Pancreas (tissue), 10 donors: ENCODE data around the gene FKBP1A. TPM values are rescaled to one million over a fixed set of nuclear protein-coding genes. Genes with fewer than 3 reads are reported as not detected.

Experiments
- ATAC-seq, 4 donors: fragments of 200-7000 bp; cut with Tn5 transposase; one replicate each; pipeline versions ENCODE4 v1.8.0 to v1.9.1; 2020; ENCODE audit warnings: mild to moderate bottlenecking in 4 of 4, moderate library complexity in 4 of 4
- DNase-seq, 6 donors: peaks; one replicate each; pipeline ENCODE4 v3.0.0-alpha.2; 2020
- FAIRE-seq: peaks from 2 replicates; lab custom pipeline; 2012; peaks lifted over from hg19 to GRCh38; lab: Jason Lieb, UNC
- H3K27ac ChIP-seq, 4 donors: fragments of 200-600 bp; sonication (generic); 1 replicate in 3 of 4; 2 replicates in 1 of 4; pipeline versions ENCODE4 v1.5.0 to v1.8.0; 2020
- H3K27me3 ChIP-seq, 4 donors: fragments of 200-600 bp; one replicate each; pipeline ENCODE4 v1.8.0; 2021
- H3K36me3 ChIP-seq, 3 donors: fragments of 200-600 bp; sonication (generic) in 1 of 3; one replicate each; pipeline versions ENCODE4 v1.5.0 to v1.8.0; 2020 to 2021
- H3K4me1 ChIP-seq, 3 donors: fragments of 200-600 bp; one replicate each; pipeline ENCODE4 v1.8.0; 2021
- H3K4me3 ChIP-seq, 4 donors: fragments of 200-600 bp; sonication (generic) in 2 of 4; one replicate each; pipeline versions ENCODE4 v1.5.0 to v1.8.0; 2020 to 2021
- H3K9me3 ChIP-seq, 4 donors: fragments of 200-600 bp; one replicate each; pipeline ENCODE4 v1.8.0; 2021
- WGBS, 2 donors: extraction: QIAGEN DNeasy Blood & Tissue Kit; methylation state at CpG; one replicate each; pipeline ENCODE4 v1.1.7; 2013; 5-methylcytosine and 5-hydroxymethylcytosine counted together
- intact Hi-C, 3 donors: fragments of 100-400 bp; cut with DNase I; formaldehyde crosslinking; loops; one replicate each; pipeline versions ENCODE4 v1.11.1 to v1.14.2; 2022
- polyA plus RNA-seq, 2 donors: library from polyadenylated mRNA; stranded (reverse); fragments of 200-250 nt; gene quantifications; one replicate each; pipeline ENCODE4 v1.2.3, GENCODE V29; 2013
- total RNA-seq, 6 donors: library from RNA; stranded (reverse); fragmentation: NEBNext Ultra II Directional in 4 of 6; extraction: Animal tissue kit (Norgen Biotek cat#: 25700) in 4 of 6; gene quantifications; one replicate each; pipeline versions ENCODE4 v1.2.1 to v1.2.4, GENCODE V29; 2021 to 2023
- TF ChIP-seq, protein P1 (sequence below), 4 donors: fragments of 200-600 bp; sonication (generic) in 3 of 4; IDR thresholded peaks; one replicate each; pipeline versions ENCODE4 v1.5.0 to v1.8.0; 2021; ENCODE audit warnings: antibody characterized with exemption in 4 of 4
- donor health status: healthy with polysubstance abuse.
- donor health status: DM: no; HTN: no; CAD: no; lungs with moderate emphysema.
- donor health status: DM: no; HTN: no; CAD: no.
- donor health status: control.
- donor health status: control.
- donor health status: Bipolar disorder and iron deficiency.
- donor health status: DM: yes; HTN: yes; CAD: no.
- donor health status: DM: no; HTN: no; CAD: no.
- donor health status: DM: no; HTN: no; CAD: no.
- donor health status: DM: yes; HTN: yes; CAD: no.

The FKBP1A gene
- total and polyA plus RNA-seq, 8 donors, result 40.2 to 104 (median 67.3) TPM

DNA sequence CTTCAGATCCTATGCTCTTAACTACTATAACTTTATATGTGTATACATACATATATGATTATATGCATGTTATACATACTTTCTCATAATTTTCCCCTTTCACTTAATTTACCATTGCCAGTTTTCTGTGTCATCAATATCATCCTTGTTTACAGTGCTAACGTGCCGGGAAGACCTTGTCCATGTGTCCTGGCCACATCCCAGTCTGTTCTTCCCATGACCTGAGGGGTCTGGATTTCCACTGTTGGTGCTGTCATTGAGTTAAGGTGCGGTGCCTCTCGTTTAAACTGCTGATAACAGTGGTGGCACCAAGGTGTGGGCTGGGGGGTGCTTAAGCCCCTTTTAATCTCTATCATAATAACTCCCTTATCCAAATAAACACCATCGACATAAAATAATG is 55.4 kb downstream of the FKBP1A start:
- Histone ChIP-seq H3K4me3 (no peak overlapping the region), H3K27me3 (no peaks in the 10 kb centered on the region), H3K4me1 (peaks cover 0 to 7% (median 3%) of the 10 kb centered on the region in 3 donors), H3K27ac (no peak overlapping the region), H3K9me3 (no peaks in the 10 kb centered on the region), H3K36me3 (no peaks in the 10 kb centered on the region)
- DNase-seq (no peak), FAIRE-seq (no peak), ATAC-seq (no peak)
- WGBS, 2 donors, result 53 to 58% methylated on average over 5 of the region's 5 CpGs
- TF ChIP-seq, protein P1, sequence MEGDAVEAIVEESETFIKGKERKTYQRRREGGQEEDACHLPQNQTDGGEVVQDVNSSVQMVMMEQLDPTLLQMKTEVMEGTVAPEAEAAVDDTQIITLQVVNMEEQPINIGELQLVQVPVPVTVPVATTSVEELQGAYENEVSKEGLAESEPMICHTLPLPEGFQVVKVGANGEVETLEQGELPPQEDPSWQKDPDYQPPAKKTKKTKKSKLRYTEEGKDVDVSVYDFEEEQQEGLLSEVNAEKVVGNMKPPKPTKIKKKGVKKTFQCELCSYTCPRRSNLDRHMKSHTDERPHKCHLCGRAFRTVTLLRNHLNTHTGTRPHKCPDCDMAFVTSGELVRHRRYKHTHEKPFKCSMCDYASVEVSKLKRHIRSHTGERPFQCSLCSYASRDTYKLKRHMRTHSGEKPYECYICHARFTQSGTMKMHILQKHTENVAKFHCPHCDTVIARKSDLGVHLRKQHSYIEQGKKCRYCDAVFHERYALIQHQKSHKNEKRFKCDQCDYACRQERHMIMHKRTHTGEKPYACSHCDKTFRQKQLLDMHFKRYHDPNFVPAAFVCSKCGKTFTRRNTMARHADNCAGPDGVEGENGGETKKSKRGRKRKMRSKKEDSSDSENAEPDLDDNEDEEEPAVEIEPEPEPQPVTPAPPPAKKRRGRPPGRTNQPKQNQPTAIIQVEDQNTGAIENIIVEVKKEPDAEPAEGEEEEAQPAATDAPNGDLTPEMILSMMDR (IDR thresholded peaks at IDR 0.05), result no peak
- intact Hi-C loops, result loop anchor here in 1 of 3 donors (10.0 kb wide), 1 partner anchor 47 kb away; no protein-coding TSS in a partner anchor

DNA sequence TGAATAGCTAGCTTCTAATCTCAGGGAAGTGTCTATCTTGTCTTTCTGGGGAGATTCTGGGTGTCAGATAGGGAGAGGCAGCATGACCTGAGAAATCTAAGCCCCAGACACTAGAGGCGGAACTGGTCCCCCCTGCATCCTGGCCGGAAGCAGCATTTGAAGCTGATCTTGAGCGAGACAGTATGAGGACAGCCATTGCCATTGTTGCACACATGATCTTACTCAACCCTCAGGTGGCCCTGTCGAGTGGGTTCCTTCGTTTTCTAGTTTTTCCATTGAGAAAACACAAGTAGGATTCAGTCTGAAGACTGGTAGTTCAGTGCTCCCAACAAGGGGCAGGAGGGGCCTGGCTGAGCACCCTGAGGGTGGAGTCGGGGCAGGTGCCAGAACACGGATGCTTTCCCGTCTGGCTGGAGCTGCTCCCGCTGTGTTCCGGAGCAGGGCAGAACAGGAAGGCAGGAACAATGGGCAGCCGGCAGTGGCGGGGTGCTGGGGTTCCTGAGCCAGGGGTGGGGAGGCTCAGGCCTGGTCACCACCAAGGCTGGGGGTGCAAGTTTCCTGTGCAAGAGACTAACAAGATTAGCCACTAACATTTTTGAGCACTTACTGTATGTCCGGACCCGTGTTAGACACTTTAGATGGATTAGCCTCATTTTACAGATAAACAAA is 56.0 kb downstream of the FKBP1A start:
- WGBS, 2 donors, result 38 to 40% methylated on average over 14 of the region's 14 CpGs
- DNase-seq (peak in 4 of 6 donors; percentile 56 to 75 (median 69)), FAIRE-seq (no peak), ATAC-seq (peak; percentile 56 to 92 (median 83))
- H3K27me3 ChIP-seq, result no peaks in the 10 kb centered on the region
- H3K9me3 ChIP-seq, result no peaks in the 10 kb centered on the region
- intact Hi-C loops, result loop anchor here in 1 of 3 donors (10.0 kb wide), 1 partner anchor 48 kb away; no protein-coding TSS in a partner anchor
- no peak overlapping the region for H3K27ac ChIP-seq
- H3K4me1 ChIP-seq, result peaks cover 0 to 7% (median 3%) of the 10 kb centered on the region in 3 donors
- H3K36me3 ChIP-seq, result no peaks in the 10 kb centered on the region
- TF ChIP-seq, protein P1 (IDR thresholded peaks at IDR 0.05), result no peak
- no peak overlapping the region for H3K4me3 ChIP-seq

DNA sequence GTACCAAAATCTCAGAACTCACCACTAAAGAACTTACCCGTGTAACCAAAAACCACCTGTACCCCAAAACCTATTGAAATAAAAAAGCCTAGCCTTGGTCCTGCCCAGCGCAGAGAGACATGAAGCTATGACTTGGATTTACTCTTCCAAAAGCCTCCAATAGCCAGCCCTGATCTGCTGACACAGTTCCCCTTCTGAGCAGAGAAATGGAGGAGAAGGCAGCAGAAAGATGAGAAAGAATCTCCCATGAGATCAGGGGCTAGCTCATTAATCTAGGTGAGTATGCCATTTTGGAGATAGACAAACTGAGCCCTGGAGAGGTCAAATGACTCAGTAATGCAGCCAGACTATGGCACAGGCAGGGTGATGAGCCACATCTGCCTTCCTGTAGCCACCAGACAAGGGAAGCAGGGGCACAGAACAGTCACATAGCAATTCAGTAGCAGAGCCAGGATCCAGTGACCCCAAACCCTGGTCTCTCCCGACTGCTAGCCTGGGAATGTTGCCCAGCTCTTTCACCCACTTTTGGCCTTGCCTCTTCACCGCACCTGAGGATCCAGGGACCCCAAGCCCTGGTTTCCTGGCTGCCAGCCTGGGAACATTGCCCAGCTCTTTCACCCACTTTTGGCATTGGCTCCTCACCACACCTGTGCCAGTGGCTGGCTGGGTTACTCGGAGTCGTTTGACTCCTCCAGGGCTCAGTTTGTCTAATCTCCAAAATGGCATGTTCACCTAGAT is 56.7 kb downstream of the FKBP1A start:
- Histone ChIP-seq H3K4me3 (no peak overlapping the region), H3K27me3 (no peaks in the 10 kb centered on the region), H3K27ac (no peak overlapping the region), H3K9me3 (no peaks in the 10 kb centered on the region), H3K4me1 (peaks cover 0 to 7% (median 3%) of the 10 kb centered on the region in 3 donors), H3K36me3 (no peaks in the 10 kb centered on the region)
- FAIRE-seq, result no peak
- intact Hi-C loops, result loop anchor here in 1 of 3 donors (10.0 kb wide), 1 partner anchor 49 kb away; no protein-coding TSS in a partner anchor
- ATAC-seq, result peak in 2 of 4 donors; percentile 9 to 23
- 38 to 46% methylated on average over 6 of the region's 6 CpGs for WGBS, 2 donors
- DNase-seq, result no peak
- TF ChIP-seq, protein P1 (IDR thresholded peaks at IDR 0.05), result no peak

DNA sequence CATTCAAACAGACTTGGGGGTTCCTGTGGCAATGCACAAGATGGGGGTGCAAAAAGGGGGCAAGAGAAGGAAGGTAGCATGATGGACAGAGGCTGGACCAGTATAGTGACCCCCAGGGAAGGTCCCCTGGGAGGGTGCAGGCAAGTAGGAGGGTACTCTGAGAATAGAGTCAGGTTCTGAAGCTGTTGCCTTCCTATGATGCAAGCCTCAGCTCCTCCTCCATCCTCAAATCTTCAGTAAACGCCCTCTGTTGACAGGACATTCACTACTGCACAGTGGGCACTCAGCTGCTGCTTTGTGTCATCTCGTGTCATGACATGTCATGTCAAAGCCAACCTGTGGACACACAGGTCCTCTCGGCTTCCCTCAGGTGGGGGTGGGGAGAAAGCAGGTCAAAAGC is 58.1 kb downstream of the FKBP1A start:
- 76 to 82% methylated on average over 3 of the region's 3 CpGs for WGBS, 2 donors
- no peak for ATAC-seq
- H3K27ac ChIP-seq, result no peak overlapping the region

More for the DNA sequence above, 58.1 kb downstream of the FKBP1A start:
- no peak for DNase-seq
- FAIRE-seq, result no peak
- H3K9me3 ChIP-seq, result no peaks in the 10 kb centered on the region
- peaks cover 3 to 18% (median 11%) of the 10 kb centered on the region in 3 donors for H3K4me1 ChIP-seq
- no peak overlapping the region for H3K4me3 ChIP-seq
- TF ChIP-seq, protein P1 (IDR thresholded peaks at IDR 0.05), result no peak
- intact Hi-C loops, result loop anchor here in 1 of 3 donors (10.0 kb wide), 1 partner anchor 50 kb away; no protein-coding TSS in a partner anchor
- no peaks in the 10 kb centered on the region for H3K27me3 ChIP-seq
- no peaks in the 10 kb centered on the region for H3K36me3 ChIP-seq
